HG03280 (cell line): ENCODE results near the gene MCIDAS.

Experiments
- ATAC-seq: cut with Tn5 transposase; IDR thresholded peaks from one replicate; pipeline ENCODE4 v1.9.1; 2021; ENCODE audit warnings: mild to moderate bottlenecking, moderate library complexity; ENCODE audit not compliant: unreplicated experiment

The MCIDAS gene

DNA sequence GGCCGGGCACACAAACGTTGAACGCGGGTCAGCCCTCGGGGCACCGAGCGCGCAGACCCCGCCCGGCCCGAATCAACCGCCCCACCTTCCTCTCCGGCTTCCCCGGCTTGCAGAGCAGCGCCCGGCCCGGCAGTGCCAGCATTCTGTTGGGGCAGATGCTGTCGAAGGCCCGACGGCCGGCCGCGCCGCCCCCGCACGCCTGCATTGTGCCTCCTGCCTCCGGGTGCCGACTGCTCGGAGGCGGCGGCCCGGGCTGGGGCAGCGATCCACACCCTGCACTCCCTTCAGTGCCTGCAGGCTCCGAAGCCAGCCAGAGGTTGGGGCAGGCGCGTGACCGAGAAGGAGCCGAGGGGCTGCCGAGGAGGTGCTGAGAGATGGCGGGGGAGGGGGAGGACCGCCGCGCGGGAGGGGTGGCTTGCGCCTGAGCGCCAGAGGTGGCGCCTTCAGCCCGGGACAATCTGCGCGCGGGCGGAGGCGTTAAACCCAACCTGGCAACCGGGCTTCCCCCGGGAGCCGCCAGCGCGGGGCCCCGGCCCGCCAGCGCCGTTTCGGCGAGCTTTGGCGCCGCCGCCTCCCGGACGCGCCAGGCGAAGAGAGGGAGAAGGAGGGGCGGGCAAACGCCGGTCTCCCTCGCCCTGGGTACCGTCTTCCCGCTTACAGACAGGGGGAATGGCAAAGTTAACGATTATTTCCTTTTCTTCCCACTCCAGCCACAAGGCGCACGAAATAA, at the start of gene MCIDAS:
TSS of gene MCIDAS (minus strand) at position 382 of the 730 bp plus-strand sequence. CDS start at position 205, 177 bp downstream.
- ATAC-seq, result peak; percentile 38

GRCh38 chr5:55276771-55277170, 49.7 kb upstream of the MCIDAS start:
- ATAC-seq, result no peak

GRCh38 chr5:55258339-55258738, 31.2 kb upstream of the MCIDAS start:
- ATAC-seq, result no peak

DNA sequence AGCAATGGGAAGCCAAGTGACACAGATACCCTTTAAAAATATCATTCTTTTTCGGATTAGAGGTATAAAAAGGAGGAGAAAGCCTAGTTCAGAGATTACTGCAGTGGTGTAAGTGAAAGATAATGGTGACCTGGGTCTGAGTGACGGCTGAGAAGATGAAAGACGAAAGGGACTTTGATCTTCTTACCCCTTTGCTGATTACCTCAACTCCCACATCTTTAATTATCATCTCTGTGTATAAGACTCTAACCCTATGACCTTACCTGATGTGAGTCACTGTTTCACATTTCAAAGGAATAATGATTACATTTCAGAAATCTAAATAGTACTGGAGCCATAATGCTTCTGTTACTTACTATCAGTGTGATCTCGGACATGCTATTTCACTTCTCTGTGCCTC, 27.7 kb upstream of the MCIDAS start:
- no peak for ATAC-seq

- ATAC-seq, result no peak
Observed at GRCh38 chr5:55250064-55250463, 22.9 kb upstream of the MCIDAS start.

GRCh38 chr5:55241746-55242145, 14.6 kb upstream of the MCIDAS start:
- ATAC-seq, result no peak

- no peak for ATAC-seq
Observed at GRCh38 chr5:55236800-55237199, 9.7 kb upstream of the MCIDAS start.

DNA sequence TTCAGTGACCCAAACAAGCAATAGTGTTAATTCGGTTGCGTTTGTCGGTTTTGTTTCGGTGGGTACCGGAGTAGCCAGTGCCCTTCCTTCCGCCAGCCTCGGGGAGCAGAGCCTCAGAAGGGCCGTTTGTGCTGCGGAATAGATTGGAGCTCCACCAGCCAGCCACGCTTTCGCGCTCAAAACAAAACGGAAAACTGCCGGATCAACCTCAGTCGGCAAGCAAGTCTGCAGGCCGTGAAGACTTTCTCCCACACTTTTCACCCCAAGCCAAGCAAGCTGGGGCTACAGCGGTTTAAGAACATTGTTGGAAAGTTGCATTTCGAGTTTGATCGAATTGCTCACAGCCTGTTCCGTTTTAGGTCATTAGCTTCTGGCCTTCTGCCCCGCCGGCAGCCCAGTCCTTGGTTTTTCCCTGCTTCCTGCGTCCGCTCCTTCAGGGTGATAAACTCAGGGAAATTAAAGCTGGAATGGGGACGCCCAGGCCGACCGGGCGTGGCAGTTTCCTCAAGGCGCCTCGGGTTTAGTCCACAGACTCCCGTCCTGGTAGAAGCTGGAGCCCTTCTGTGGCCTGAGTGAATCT, 7.1 kb upstream of the MCIDAS start:
- ATAC-seq, result no peak

- peak; percentile 58 for ATAC-seq
Observed at GRCh38 chr5:55232985-55233928, 6.1 kb upstream of the MCIDAS start, which contains the start of gene CCNO. Gene CCNO, minus strand, starts transcription at chr5:55233608. Its CDS starts 85 bp downstream, at chr5:55233523.

DNA sequence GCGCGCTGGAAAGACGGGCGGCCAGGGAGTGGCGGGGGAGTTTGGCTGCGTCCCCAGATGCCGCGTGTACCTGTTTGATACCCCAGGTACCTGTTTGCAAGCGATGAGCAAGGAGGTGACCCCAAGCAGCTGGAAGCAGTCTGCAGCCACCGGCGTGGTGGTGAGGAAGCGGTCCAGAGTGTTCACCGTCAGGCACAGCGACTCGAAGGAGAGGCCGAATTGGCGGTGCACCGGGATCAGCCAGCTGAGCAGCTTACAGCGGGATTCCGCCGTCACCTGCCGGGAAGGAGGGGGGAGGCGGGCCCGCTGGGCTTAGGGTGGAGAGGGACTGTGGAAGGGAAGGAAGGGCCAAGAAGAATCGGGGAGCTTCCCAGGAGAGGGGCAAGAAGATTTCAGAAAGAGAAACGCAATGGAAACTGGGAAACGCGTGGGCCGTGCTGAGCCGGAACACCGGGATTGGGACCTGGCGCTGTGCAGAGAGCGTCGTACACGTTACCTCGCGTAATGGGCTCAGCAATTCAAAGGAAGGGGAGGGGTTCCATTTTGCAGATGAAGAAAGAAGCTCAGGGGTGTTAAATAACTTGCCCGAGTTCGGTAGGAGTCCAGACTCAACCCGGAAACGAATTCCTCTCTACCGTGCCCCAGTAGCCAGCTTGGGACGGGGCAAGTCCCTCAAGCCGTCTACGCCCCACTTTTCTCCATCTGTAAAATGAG, 5.3 kb upstream of the MCIDAS start:
- no peak for ATAC-seq

DNA sequence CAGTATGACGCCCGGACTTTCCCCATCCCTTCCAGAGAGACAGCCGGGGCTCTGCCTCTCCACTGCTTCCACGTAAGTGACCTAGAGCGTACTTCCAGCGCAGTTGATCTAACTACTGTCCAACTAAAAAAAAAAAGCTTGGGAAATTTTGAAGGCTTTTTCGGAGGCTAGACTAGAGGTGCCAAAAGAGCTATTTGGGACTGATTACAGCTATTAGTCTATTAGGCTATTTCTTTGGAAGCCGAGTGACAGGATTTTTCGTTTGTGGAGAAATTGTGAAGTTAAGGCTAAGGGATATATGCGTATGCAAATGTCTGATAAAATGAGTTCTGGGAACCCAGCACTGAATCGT, 4.8 kb upstream of the MCIDAS start:
- no peak for ATAC-seq

GRCh38 chr5:55231029-55231918, 4.2 kb upstream of the MCIDAS start:
- no peak for ATAC-seq

DNA sequence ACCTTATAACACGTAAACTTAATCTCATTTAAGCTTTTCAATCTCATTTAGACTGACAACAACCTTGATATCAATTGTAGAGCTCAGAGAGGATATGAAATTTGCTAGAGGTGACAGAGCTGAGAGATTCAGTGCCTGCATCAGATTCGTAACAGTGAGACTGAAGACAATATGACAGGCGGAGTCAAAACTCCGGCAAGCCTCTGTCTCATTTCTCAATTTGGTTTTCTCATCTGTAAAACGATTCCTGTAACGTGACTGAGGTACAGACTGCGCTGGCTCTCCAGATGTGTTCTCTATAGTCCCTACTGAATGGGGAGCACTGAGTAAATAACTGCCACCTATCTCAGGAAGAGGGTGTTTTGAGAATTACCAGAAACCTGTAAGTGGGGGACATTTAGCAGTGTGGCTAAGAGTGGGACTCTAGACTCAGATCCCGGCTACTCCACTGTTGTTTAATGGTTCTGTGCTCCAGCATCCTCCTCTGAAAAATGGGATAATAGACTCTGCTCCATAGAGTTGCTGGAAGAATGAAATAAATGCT, 3.0 kb upstream of the MCIDAS start:
- ATAC-seq, result no peak

DNA sequence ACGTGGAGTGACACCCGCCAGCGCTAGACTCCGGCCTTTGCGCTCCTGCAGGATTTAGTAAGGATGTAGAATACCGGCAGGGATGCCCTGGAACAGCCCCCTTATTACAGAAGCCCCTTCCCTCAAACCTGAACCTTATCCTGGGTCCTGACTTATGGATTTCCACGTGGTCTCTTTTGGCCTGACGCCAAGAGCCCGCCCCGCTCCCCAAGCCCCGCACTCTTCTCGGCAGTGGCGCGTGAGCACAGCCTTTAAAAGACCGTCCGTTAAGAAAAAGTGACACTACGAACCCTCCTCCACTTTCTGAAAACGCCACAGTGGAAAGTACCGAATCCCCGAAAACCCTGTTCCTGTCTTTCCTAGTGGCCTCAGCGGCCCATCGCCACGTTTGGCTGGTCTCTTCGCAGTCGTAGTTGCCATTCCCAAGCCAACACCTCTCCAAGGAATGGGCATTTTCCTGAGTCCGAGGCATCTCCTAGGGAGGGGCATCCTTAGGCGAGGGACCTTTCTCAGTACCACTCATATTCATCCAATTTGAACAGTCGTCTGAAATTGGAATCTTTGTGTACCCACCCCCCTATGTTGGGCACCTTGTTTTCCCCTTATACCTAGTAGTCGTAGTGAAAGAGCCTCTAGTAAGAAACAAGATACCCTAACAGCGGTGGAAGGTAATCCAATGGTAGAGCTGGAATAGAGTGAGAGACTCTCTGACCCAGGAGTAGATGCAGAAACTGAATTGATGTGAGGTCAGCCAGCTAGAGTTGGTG, 732 bp upstream of the MCIDAS start:
- no peak for ATAC-seq

DNA sequence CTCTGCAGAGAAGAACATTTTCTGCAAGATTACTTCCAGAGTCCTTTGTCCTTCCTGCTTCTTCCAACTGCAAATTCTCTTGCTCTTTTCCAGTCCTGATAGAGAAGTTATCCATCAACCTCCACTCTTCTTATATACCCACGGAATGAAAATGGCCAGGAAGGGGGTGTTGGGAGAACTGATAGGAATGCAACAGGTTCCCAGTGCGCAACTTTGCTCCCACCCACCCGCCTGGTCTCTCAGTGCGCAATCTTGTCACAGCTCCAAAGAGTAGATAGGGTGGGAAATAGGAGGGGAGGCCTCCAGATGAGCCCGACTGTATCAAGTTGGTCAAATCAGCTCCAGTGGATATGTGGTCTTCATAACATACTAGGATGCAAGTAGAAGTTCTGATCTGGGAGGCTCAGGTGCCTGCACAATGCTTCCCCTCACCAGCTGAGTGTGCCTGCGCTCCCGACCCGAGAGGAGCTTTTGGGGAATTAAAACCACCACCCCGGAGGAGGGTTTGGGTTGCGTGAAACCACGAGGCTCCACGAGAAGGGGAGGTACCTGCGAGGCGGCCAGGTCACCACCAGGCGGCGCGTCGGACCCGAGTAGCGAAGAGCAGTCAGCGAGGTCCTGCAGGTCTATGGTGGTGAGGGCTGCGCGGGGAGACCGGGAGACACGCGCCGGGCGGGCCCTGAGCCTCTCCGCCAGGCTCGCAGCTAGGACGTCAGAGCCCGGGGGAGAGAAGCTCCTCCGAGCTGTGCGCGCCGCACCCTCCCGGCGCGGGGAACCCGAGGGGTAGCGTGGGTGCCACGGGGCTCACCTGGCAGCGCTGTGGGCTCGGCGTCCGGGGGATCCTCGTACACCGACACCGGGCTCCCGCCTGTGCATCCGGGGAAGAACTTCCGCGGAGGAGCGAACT, 835 bp downstream of the MCIDAS start:
- ATAC-seq, result peak; percentile 61

DNA sequence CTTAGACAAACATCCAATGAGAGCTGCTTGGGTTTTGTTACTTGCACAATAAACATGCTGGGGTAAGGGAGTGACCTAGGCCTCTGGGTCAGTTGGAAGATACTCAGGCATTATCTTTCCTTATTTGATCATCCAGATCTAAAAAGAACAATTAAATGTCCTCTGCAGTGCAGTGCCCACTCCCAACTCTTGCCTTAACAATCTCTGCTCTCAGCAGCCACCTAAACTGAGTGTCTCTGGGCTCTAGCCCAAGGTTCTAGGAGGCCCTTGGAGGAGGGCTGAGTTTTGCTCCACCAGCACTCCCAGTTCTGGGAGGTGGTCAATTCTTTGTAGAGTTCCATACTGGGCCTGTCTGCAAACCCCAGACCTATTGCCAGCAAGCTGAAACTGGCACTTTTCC, 1.8 kb downstream of the MCIDAS start:
- ATAC-seq, result no peak

DNA sequence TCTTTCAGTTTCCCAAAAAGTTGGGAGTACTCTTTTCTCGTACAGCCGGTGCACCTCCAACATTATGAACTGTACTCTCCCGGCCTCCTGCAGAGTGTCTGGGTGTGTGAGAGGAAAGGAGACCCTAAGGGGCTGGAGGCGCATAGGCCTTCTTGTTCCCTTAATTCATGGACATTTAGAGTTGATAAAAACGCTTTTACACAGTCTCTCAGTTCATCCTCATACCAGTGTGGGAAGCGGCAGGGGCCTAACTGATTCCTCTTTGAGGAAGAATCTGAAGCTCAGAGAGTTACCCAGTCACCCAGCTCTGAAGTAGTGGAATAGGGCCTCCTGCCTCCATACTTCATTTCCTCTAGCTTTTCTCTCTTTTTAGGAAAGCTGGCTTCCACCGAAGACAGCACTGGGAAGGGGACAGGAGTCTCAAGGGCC, 3.3 kb downstream of the MCIDAS start:
- ATAC-seq, result no peak
